ENCODE results near the gene CNOT4. TPM values are rescaled to one million over a fixed set of nuclear protein-coding genes. Genes with fewer than 3 reads are reported as not detected.
"Not testable (repeated sequence)": the region's sequence is repeated elsewhere in the genome, so short reads cannot be mapped to it uniquely, and the experiment has no call there.

Gene CNOT4
- total and polyA plus RNA-seq, 10 of the 15 experiments (the other 5 are each of a cell fraction or from before 2014, with no cell fraction given), result 9.4 to 29.6 (median 16.6) TPM

DNA sequence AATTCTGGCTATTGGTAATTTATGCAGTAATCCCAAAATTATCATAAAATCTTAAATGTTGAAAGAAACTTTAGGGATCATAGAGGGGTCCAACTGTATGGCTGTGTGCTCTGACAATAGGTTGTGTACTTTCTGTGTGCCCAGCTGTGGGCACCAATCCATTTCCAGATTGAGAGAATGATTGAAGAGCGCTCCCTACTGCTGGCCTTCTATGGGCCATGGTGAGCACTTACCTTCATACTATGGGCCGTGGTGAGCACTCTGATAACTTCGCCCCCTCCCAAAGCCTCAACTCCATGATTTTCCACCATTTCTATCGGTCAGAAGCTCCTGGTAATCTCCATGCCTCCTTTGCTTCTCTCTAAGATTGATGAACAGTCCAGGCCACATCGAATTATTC, 157.6 kb downstream of the CNOT4 start:
- RAD21 ChIA-PET (ENCODE audit: unreplicated experiment), result interaction anchor here (0.6 to 1.5 kb wide), 2 partner anchors 78 to 148 kb away, joined by 3 to 4 read pairs; no protein-coding TSS in a partner anchor
- Histone ChIP-seq H2AFZ (ENCODE audit: control insufficient read depth, low read depth, low read length) (no peak overlapping the region), H3K79me2 (ENCODE audit: control insufficient read depth, insufficient read depth, low read length) (no peaks in the 10 kb centered on the region), H3K4me3 (no peak overlapping the region), H3K4me2 (ENCODE audit: control insufficient read depth, insufficient read depth) (no peak overlapping the region), H3K27ac (ENCODE audit: control insufficient read depth, insufficient read depth) (no peak overlapping the region), H3K27me3 (replicated peaks in 1 of 2; ENCODE audit: control insufficient read depth in 2 of 2, insufficient read depth in 2 of 2, low read length in 1 of 2) (no peaks in the 10 kb centered on the region; a peak in 1 of 4 replicates), H3K9ac (ENCODE audit: control insufficient read depth, insufficient read depth, low read length) (no peak overlapping the region), H3K9me3 (replicated peaks; ENCODE audit: control insufficient read depth, insufficient read depth, low read length) (no peaks in the 10 kb centered on the region), H3K4me1 (ENCODE audit: control insufficient read depth, insufficient read depth, low read length) (no peaks in the 10 kb centered on the region), H4K20me1 (ENCODE audit: control insufficient read depth, insufficient read depth) (no peaks in the 10 kb centered on the region), H3K36me3 (ENCODE audit: control insufficient read depth in 2 of 2, insufficient read depth in 2 of 2, low read length in 1 of 2) (no peaks in the 10 kb centered on the region)
- in situ Hi-C loops (cut with MboI) (no loop called here), intact Hi-C loops (cut with micrococcal nuclease; ENCODE audit: unreplicated experiment) (no loop called here)
- SMC1A ChIA-PET (ENCODE audit: uncharacterized antibody, unreplicated experiment), result no interaction called here
- TF ChIP-seq, protein P1, sequence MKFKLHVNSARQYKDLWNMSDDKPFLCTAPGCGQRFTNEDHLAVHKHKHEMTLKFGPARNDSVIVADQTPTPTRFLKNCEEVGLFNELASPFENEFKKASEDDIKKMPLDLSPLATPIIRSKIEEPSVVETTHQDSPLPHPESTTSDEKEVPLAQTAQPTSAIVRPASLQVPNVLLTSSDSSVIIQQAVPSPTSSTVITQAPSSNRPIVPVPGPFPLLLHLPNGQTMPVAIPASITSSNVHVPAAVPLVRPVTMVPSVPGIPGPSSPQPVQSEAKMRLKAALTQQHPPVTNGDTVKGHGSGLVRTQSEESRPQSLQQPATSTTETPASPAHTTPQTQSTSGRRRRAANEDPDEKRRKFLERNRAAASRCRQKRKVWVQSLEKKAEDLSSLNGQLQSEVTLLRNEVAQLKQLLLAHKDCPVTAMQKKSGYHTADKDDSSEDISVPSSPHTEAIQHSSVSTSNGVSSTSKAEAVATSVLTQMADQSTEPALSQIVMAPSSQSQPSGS (IDR thresholded peaks at IDR 0.05; ENCODE audit: low read length), result no peak
- TF ChIP-seq JUND (IDR thresholded peaks at IDR 0.05; ENCODE audit: low read depth, low read length) (no peak), SUPT20H (IDR thresholded peaks at IDR 0.05; ENCODE audit: borderline replicate concordance, control insufficient read depth, low read depth, low read length) (no peak), SIN3A (IDR thresholded peaks at IDR 0.05; ENCODE audit: low read depth, low read length) (no peak), STAT3 (IDR thresholded peaks at IDR 0.05; ENCODE audit: low read depth, low read length) (no peak), SUZ12 (IDR thresholded peaks at IDR 0.05; ENCODE audit: unreplicated experiment) (no peak), HCFC1 (IDR thresholded peaks at IDR 0.05; ENCODE audit: low read length) (no peak), TCF12 (IDR thresholded peaks at IDR 0.05; ENCODE audit: low read depth, low read length) (no peak), MTA3 (IDR thresholded peaks at IDR 0.05; ENCODE audit: borderline replicate concordance, low read length) (no peak), NFXL1 (IDR thresholded peaks at IDR 0.05; ENCODE audit: borderline replicate concordance) (no peak), BACH1 (IDR thresholded peaks at IDR 0.05; ENCODE audit: borderline replicate concordance) (no peak), SMAD5 (IDR thresholded peaks at IDR 0.05; ENCODE audit: low read depth) (no peak)
- TF ChIP-seq, protein P2, sequence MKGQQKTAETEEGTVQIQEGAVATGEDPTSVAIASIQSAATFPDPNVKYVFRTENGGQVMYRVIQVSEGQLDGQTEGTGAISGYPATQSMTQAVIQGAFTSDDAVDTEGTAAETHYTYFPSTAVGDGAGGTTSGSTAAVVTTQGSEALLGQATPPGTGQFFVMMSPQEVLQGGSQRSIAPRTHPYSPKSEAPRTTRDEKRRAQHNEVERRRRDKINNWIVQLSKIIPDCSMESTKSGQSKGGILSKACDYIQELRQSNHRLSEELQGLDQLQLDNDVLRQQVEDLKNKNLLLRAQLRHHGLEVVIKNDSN (IDR thresholded peaks at IDR 0.05; ENCODE audit: borderline replicate concordance, extremely low read length, insufficient read depth, low read depth, low read length), result no peak
- TF ChIP-seq, protein P3, sequence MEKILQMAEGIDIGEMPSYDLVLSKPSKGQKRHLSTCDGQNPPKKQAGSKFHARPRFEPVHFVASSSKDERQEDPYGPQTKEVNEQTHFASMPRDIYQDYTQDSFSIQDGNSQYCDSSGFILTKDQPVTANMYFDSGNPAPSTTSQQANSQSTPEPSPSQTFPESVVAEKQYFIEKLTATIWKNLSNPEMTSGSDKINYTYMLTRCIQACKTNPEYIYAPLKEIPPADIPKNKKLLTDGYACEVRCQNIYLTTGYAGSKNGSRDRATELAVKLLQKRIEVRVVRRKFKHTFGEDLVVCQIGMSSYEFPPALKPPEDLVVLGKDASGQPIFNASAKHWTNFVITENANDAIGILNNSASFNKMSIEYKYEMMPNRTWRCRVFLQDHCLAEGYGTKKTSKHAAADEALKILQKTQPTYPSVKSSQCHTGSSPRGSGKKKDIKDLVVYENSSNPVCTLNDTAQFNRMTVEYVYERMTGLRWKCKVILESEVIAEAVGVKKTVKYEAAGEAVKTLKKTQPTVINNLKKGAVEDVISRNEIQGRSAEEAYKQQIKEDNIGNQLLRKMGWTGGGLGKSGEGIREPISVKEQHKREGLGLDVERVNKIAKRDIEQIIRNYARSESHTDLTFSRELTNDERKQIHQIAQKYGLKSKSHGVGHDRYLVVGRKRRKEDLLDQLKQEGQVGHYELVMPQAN (conservative IDR thresholded peaks at IDR 0.05), result no peak
- CTCF ChIA-PET, result interaction anchor here (0.8 to 1.3 kb wide), 2 partner anchors 9 to 29 kb away, joined by 3 to 4 read pairs; no protein-coding TSS in a partner anchor
- POLR2A ChIA-PET, result no interaction called here
- BruUV-seq (replicated peaks), result no TSS peak
- DNase-seq (ENCODE audit: low read depth, low spot score) (no peak), ATAC-seq (no peak), FAIRE-seq (no peak)
- 49% methylated on average over 5 of the region's 5 CpGs for WGBS (ENCODE audit: insufficient coverage, insufficient replicate concordance, low lambda C conversion rate, missing lambda C conversion rate)

DNA sequence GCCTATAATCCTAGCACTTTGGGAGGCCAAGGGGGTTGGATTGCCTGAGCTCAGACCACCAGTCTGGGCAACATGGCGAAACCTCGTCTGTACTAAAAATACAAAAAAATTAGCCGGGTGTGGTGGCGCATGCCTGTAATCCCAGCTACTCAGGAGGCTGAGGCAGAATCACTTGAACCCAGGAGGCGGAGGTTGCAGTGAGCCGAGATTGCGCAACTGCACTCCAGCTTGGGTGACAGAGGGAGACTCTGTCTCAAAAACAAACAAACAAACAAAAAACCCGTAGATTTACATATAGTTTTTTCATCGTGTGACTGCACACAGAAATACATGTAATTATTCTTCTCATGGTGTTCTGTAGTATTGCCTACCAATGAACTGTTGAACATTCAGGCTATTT, 158.8 kb downstream of the CNOT4 start:
- H2AFZ ChIP-seq (ENCODE audit: control insufficient read depth, low read depth, low read length); DNase-seq (ENCODE audit: low read depth, low spot score); in situ Hi-C loops (cut with MboI); H3K4me3 ChIP-seq; H3K9me3 ChIP-seq (replicated peaks; ENCODE audit: control insufficient read depth, insufficient read depth, low read length); H3K4me1 ChIP-seq (ENCODE audit: control insufficient read depth, insufficient read depth, low read length); H3K27ac ChIP-seq (ENCODE audit: control insufficient read depth, insufficient read depth); CTCF ChIA-PET; H3K27me3 ChIP-seq (replicated peaks in 1 of 2; ENCODE audit: control insufficient read depth in 2 of 2, insufficient read depth in 2 of 2, low read length in 1 of 2); POLR2A ChIA-PET; H3K4me2 ChIP-seq (ENCODE audit: control insufficient read depth, insufficient read depth); H3K36me3 ChIP-seq (ENCODE audit: control insufficient read depth in 2 of 2, insufficient read depth in 2 of 2, low read length in 1 of 2); intact Hi-C loops (cut with micrococcal nuclease; ENCODE audit: unreplicated experiment); H4K20me1 ChIP-seq (ENCODE audit: control insufficient read depth, insufficient read depth); H3K9ac ChIP-seq (ENCODE audit: control insufficient read depth, insufficient read depth, low read length); RAD21 ChIA-PET (ENCODE audit: unreplicated experiment); SMC1A ChIA-PET (ENCODE audit: uncharacterized antibody, unreplicated experiment); BruUV-seq (replicated peaks); H3K79me2 ChIP-seq (ENCODE audit: control insufficient read depth, insufficient read depth, low read length); ATAC-seq; FAIRE-seq: not testable (repeated sequence)
- 85% methylated on average over 9 of the region's 9 CpGs for WGBS (ENCODE audit: insufficient coverage, insufficient replicate concordance, low lambda C conversion rate, missing lambda C conversion rate)

Measured in GM12878 (cell line).